Middle frontal gyrus (tissue), 1 donor: ENCODE results near the gene DNAH17.
"Not testable (repeated sequence)": the region's sequence is repeated elsewhere in the genome, so short reads cannot be mapped to it uniquely, and the experiment has no call there.

Source experiments
- DNase-seq: peaks from one replicate; pipeline ENCODE4 v3.0.0-alpha.2; 2015; ENCODE audit warnings: low spot score; ENCODE audit errors: extremely low spot score

The DNAH17 gene

DNA sequence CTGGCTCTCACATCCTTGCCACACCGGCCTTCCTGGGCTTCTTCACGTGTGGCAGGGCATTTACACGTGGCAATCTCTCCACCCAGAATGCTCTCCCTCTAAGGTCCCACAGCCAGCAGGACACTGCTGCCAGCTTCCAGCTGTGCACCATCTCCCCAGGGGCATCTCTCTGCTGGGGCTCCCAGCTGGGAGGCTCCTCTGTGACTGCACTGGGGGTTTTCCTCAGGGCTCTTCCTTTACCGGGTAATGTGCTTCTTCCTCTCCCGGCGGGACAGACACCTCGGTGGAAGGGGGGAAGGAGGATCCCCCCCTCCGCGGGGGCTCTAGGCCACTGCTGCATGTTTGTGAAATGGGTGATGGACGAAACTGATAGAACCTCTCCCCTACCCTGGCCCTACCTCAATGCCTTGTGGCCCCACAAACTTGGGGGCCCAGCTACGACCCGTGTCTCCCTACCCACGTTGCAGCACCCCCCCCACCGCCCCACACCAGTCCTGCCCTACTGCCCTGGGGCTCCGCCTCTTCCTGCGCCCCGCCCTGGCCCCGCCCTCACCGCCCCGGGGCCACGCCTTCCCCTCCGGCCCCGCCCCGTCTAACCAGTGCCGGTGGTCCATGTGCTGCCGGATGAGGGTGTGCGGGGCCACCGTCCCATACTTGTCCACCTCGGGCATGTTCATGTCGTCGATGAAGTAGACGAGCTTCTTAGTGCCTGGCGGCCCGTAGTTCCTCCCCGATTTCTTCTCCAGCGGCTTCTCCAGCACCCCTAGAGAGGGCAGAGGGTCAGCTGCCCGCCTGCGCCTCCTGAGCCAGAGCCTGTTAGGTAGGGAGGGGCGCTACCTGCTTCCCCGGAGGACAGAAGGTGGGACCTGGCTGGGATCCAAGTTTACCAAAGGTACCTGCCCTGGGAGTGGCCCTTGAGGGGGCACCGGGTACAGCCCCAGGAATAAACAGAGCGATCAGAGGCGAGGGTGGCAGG lies 92.6 kb downstream of the DNAH17 start:
- no peak for DNase-seq

- no peak for DNase-seq
Observed at GRCh38 chr17:78479369-78479768, 97.8 kb downstream of the DNAH17 start.

DNA sequence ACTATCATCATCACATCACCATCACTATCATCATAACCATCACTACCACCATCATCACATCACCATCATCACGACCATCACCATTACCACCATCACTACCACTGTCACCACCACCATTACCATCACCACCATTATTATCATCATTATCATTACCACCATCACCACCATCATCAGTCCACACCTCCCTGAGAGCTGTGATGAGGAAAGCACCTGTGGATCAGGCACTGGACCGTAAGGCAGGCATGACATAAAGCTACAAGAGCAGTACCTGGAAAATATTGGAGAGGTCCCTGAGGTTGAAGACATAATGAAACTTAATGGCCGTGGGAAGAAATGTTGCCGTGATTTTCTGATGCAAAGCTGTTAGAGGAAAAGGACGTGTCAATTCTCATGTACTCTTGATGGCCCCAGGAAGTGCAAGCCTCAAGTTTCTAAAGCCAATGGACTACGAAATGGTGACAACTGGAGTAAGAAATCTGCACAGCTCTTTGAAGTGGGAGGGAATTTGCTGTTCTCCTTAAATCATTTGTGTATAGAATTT lies 98.4 kb downstream of the DNAH17 start:
- no peak for DNase-seq

DNA sequence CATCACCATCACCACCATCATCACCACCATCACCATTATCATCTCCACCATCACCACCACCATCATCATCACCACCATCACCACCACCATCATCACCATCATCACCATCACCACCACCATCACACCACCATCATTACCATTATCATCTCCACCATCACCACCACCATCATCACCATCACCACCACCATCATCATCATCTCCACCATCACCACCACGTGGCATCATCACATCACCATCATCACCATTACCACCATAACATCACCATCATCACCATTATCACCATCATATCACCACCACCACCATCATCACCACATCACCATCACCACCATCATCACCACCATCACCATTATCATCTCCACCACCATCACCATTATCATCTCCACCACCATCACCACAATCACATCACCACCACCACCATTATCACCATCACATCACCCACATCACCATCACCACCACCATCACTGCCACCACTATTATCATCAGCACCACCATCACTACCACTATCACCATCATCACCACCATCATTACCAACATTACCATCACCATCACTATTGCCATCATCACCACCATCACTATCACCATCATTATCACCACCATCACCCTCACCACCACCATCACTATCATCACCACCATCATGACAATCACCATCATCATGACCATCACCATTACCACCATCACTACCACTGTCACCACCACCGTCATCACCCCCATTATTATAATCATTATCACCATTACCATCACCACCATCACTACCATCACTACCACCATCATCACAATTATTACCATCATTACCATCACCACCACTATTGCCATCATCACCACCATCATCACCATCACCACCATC lies 99.1 kb downstream of the DNAH17 start:
- no peak for DNase-seq

DNA sequence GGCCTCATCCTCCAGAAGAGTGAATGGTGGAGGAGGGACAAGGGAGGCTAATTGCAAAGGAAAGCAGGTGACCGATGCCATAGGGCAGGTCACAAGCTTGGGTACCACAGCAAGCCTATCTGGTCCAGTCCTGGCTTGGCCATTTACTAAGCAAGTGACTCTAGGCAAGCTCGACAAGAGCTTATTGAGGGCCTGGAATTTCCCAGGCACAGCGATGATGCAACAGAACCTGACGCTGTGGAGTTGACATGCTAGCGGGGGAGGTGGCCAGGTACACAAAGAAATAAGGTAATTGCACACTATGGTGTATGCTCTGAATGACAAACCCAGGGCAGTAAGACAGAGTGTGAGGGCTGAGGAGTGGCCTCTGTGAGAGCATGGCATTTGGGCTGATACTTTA lies 100.2 kb downstream of the DNAH17 start:
- DNase-seq = no peak

- DNase-seq = no peak
Observed at GRCh38 chr17:78476149-78476548, 101.0 kb downstream of the DNAH17 start.

GRCh38 chr17:78475211-78475610 lies 102.0 kb downstream of the DNAH17 start:
- DNase-seq = no peak

DNA sequence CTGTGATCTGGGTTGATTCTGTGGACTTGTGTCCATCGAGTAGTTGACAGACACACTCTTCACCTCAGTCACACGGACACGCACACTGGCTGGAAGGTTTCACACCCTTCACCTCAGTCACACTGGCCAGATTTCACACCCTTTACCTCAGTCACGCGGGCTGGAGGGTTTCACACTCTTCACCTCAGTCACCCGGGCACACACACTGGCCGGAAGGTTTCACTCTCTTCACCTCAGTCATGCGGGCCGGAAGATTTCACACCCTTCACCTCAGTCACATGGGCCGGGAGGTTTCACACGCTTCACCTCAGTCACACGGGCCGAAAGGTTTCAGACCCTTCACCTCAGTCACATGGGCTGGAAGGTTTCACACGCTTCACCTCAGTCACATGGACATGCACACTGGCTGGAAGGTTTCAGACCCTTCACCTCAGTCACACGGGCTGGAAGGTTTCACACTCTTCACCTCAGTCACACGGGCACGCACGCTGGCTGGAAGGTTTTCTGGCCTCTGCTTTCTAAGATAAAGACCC lies 102.5 kb downstream of the DNAH17 start:
- no peak for DNase-seq

- DNase-seq = no peak
Observed at GRCh38 chr17:78473951-78474613, 103.1 kb downstream of the DNAH17 start.

GRCh38 chr17:78472035-78472905 lies 104.9 kb downstream of the DNAH17 start:
- DNase-seq = no peak

- DNase-seq = no peak
Observed at GRCh38 chr17:78471635-78472034, 105.6 kb downstream of the DNAH17 start.

DNA sequence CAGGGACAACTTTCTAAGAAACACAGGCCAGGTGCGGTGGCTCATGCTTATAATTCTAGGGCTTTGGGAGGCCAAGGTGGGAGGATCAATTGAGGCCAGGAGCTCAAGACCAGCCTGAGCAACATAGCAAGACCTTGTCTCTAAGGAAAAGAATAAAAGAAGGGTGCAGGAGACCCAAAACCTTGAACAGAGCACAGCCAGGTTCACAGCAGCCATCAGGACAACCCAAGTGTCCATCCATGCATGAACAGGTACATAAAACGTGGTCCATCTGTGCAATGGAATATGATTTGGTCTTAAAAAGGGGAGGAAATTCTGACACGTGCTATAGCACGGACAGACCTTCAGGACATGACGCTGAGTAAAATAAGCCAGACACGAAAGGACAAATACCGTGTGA lies 107.8 kb downstream of the DNAH17 start:
- no peak for DNase-seq

DNA sequence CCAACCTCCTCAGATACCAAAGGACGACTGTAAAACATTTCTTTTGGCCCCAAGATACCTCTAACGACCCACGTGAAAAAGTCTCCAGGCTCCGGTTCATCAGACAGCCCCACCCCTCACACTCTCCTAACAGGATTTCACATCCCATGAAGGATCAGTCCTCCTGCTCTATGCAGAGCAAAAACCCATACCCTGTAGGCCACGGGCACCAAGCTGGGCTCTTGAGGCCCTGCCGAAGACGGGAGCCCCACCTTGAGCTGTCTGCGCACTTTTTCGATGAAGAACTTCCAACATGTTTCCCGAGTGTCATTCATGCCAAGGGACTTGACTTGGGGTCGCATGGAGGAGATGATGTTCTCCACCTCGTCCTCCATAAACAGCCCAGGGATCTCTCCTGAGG lies 108.8 kb downstream of the DNAH17 start:
- DNase-seq = no peak

- DNase-seq = no peak
Observed at GRCh38 chr17:78466786-78467715, 110.1 kb downstream of the DNAH17 start.

DNA sequence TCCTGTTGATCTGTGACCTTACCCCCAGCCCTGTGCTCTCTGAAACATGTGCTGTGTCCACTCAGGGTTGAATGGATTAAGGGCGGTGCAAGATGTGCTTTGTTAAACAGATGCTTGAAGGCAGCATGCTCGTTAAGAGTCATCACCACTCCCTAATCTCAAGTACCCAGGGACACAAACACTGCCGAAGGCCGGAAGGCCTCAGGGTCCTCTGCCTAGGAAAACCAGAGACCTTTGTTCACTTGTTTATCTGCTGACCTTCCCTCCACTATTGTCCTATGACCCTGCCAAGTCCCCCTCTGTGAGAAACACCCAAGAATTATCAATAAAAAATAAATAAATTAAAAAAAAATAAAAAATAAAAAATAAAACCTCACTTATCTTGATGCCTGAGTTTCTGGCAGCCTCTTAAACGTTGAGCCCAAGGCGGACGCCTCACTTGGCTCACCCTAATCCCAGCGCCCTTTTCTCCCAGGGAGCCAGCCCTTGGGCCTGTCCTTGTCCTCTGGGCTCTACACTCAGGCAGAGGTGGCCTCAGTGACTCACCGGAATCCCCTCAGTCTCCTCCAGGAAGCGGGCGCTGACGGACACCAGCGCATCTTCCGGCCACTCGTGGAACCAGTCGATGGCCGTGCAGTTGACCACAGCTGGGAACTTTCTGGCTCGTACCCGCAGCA lies 110.9 kb downstream of the DNAH17 start:
- not testable (repeated sequence) for DNase-seq

- no peak for DNase-seq
Observed at GRCh38 chr17:78462148-78462547, 115.0 kb downstream of the DNAH17 start.

DNA sequence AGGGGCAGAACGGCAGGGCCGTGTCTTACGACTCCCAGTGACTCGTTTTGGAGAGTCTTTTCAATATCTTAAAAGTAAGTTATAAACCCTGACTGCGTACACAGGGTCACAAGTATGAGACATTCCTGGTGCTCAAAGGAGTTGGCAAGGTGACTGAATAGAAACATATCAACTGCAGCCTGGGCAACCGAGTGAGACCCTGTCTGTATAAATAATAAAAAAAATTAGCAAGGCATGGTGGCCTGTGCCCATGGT lies 115.5 kb downstream of the DNAH17 start:
- no peak for DNase-seq

- DNase-seq = no peak
Observed at GRCh38 chr17:78460951-78461798, 116.0 kb downstream of the DNAH17 start.
